H1 (cell line): ENCODE measurements around the gene TTC23. TPM values are rescaled to one million over a fixed set of nuclear protein-coding genes. Genes with fewer than 3 reads are reported as not detected.

Experiments
- CTCF ChIA-PET: fragments of 300-600 bp; sonication (Branson Sonifier 250); formaldehyde crosslinking; loops from one replicate; lab custom pipeline; 2021; ENCODE audit not compliant: partially characterized antibody; lab: Charles Lee
- POLR2A ChIA-PET: fragments of 300-600 bp; sonication (Branson Sonifier 250); formaldehyde crosslinking; loops from one replicate; lab custom pipeline; 2021; ENCODE audit warnings: inconsistent platforms; ENCODE audit not compliant: partially characterized antibody; lab: Charles Lee
- DNase-seq, 2 experiments: peaks; one replicate each; pipeline versions ENCODE4 v3.0.0 to v3.0.0-alpha.2; 2010 to 2022; ENCODE audit warnings: low spot score in 2 of 2, low read depth in 1 of 2, mixed read lengths in 1 of 2
- FAIRE-seq: peaks from 2 replicates; lab custom pipeline; 2011; peaks lifted over from hg19 to GRCh38; lab: Jason Lieb, UNC
- H2AFZ ChIP-seq: 2 replicates; pipeline ENCODE4 v1.8.1; 2012; ENCODE audit warnings: low read length, inconsistent platforms
- H2AK5ac ChIP-seq: 2 replicates; pipeline ENCODE4 v1.6.1; 2013; ENCODE audit warnings: low read depth, low read length
- H2BK120ac ChIP-seq: replicated peaks from 2 replicates; pipeline ENCODE3; 2013; ENCODE audit warnings: low read depth, low read length, inconsistent platforms
- H2BK12ac ChIP-seq: 2 replicates; pipeline ENCODE4 v1.6.1; 2013; ENCODE audit warnings: low read depth, low read length
- H2BK15ac ChIP-seq: 2 replicates; pipeline ENCODE4 v1.6.1; 2013; ENCODE audit warnings: low read length
- H2BK20ac ChIP-seq: 2 replicates; pipeline ENCODE4 v1.6.1; 2013; ENCODE audit warnings: low read length
- H2BK5ac ChIP-seq: 2 replicates; pipeline ENCODE4 v1.6.1; 2013; ENCODE audit warnings: low read depth, low read length
- H3K14ac ChIP-seq: 2 replicates; pipeline ENCODE4 v1.6.1; 2013; ENCODE audit warnings: inconsistent platforms; ENCODE audit not compliant: insufficient read length
- H3K18ac ChIP-seq: 2 replicates; pipeline ENCODE4 v1.6.1; 2013; ENCODE audit warnings: low read length; ENCODE audit errors: extremely low read depth
- H3K23ac ChIP-seq: 2 replicates; pipeline ENCODE4 v1.6.1; 2013; ENCODE audit warnings: inconsistent platforms; ENCODE audit not compliant: insufficient read length
- H3K23me2 ChIP-seq: 2 replicates; pipeline ENCODE4 v1.6.1; 2013; ENCODE audit warnings: low read depth, low read length
- H3K27ac ChIP-seq: 2 replicates; pipeline ENCODE4 v1.6.1; 2011; ENCODE audit warnings: low read depth, low read length, inconsistent platforms
- H3K27me3 ChIP-seq, 4 experiments: replicated peaks in 1 of 4; 1 replicate in 1 of 4; 2 replicates in 3 of 4; pipeline versions ENCODE4 v1.6.1 to v1.8.1; 2011 to 2013; ENCODE audit warnings: low read length in 3 of 4, mild to moderate bottlenecking in 3 of 4, inconsistent platforms in 2 of 4, mixed read lengths in 2 of 4, moderate library complexity in 1 of 4; ENCODE audit not compliant: control insufficient read depth in 3 of 4, insufficient read depth in 3 of 4; ENCODE audit errors: extremely low read depth in 1 of 4
- H3K36me3 ChIP-seq, 4 experiments: 2 replicates each; pipeline versions ENCODE4 v1.6.1 to v1.8.1; 2011 to 2013; ENCODE audit warnings: mild to moderate bottlenecking in 4 of 4, low read length in 3 of 4, moderate library complexity in 2 of 4, control low read depth in 1 of 4, inconsistent platforms in 1 of 4; ENCODE audit not compliant: insufficient read depth in 4 of 4, control insufficient read depth in 2 of 4
- H3K4ac ChIP-seq: replicated peaks from 2 replicates; pipeline ENCODE3; 2013; ENCODE audit warnings: low read length, low read depth, mixed read lengths, inconsistent platforms; ENCODE audit not compliant: insufficient read length
- H3K4me1 ChIP-seq, 4 experiments: replicated peaks in 1 of 4; 1 replicate in 1 of 4; 2 replicates in 3 of 4; pipeline versions ENCODE4 v1.6.1 to v1.8.1; 2011 to 2013; ENCODE audit warnings: low read length in 3 of 4, inconsistent platforms in 2 of 4, mixed read lengths in 1 of 4; ENCODE audit not compliant: insufficient read depth in 4 of 4, control insufficient read depth in 3 of 4
- H3K4me2 ChIP-seq, 2 experiments: 2 replicates each; pipeline versions ENCODE4 v1.6.1 to v1.8.1; 2011 to 2013; ENCODE audit warnings: low read depth in 2 of 2, low read length in 2 of 2, control low read depth in 1 of 2, inconsistent platforms in 1 of 2, mild to moderate bottlenecking in 1 of 2; ENCODE audit not compliant: insufficient read depth in 1 of 2
- H3K4me3 ChIP-seq, 4 experiments: fragments of 200-600, 300-600 bp in 1 of 4; sonication (generic), shearing (Covaris generic), sonication (Bioruptor Twin) in 1 of 4; 2 replicates each; pipeline versions ENCODE4 v1.5.1 to v1.8.1; 2011 to 2016; ENCODE audit warnings: low read length in 4 of 4, low read depth in 3 of 4, control low read depth in 2 of 4, inconsistent platforms in 2 of 4, mild to moderate bottlenecking in 2 of 4, mixed read lengths in 1 of 4, moderate library complexity in 1 of 4; ENCODE audit not compliant: insufficient read depth in 2 of 4; ENCODE audit errors: extremely low read depth in 1 of 4
- H3K56ac ChIP-seq: replicated peaks from 2 replicates; pipeline ENCODE3; 2013; ENCODE audit warnings: low read depth, mild to moderate bottlenecking, mixed read lengths, low read length, inconsistent platforms; ENCODE audit not compliant: insufficient read length
- H3K79me1 ChIP-seq: 2 replicates; pipeline ENCODE4 v1.6.1; 2013; ENCODE audit warnings: low read depth, low read length, control low read depth
- H3K79me2 ChIP-seq, 2 experiments: 2 replicates each; pipeline versions ENCODE4 v1.6.1 to v1.8.1; 2012 to 2013; ENCODE audit warnings: low read length in 2 of 2, mild to moderate bottlenecking in 2 of 2, inconsistent platforms in 1 of 2; ENCODE audit not compliant: insufficient read depth in 2 of 2, control insufficient read depth in 1 of 2
- H3K9ac ChIP-seq, 4 experiments: replicated peaks in 1 of 4; 1 replicate in 1 of 4; 2 replicates in 3 of 4; pipeline versions ENCODE4 v1.6.1 to v1.8.1; 2011 to 2013; ENCODE audit warnings: low read depth in 3 of 4, low read length in 3 of 4, control low read depth in 2 of 4, mild to moderate bottlenecking in 2 of 4, moderate library complexity in 2 of 4, inconsistent platforms in 1 of 4; ENCODE audit errors: extremely low read depth in 1 of 4
- H3K9me3 ChIP-seq, 2 experiments: 2 replicates each; pipeline versions ENCODE4 v1.6.1 to v1.8.1; 2012 to 2013; ENCODE audit warnings: mild to moderate bottlenecking in 2 of 2, moderate library complexity in 2 of 2, control low read depth in 1 of 2, inconsistent platforms in 1 of 2, low read depth in 1 of 2, low read length in 1 of 2, mixed read lengths in 1 of 2; ENCODE audit not compliant: insufficient read depth in 2 of 2
- H4K20me1 ChIP-seq, 2 experiments: replicated peaks in 1 of 2; 2 replicates each; pipeline versions ENCODE3 to v1.8.1; 2011 to 2013; ENCODE audit warnings: inconsistent platforms in 2 of 2, low read length in 2 of 2, mild to moderate bottlenecking in 1 of 2; ENCODE audit not compliant: insufficient read depth in 2 of 2, control insufficient read depth in 1 of 2
- H4K5ac ChIP-seq: 2 replicates; pipeline ENCODE4 v1.6.1; 2013; ENCODE audit warnings: low read length, low read depth, mixed read lengths, inconsistent platforms; ENCODE audit not compliant: insufficient read length
- H4K8ac ChIP-seq: 2 replicates; pipeline ENCODE4 v1.8.0; 2013; ENCODE audit warnings: mild to moderate bottlenecking, moderate library complexity, low read length, inconsistent platforms; ENCODE audit not compliant: insufficient read depth; ENCODE audit errors: extremely low read depth
- H4K91ac ChIP-seq: replicated peaks from 2 replicates; pipeline ENCODE3; 2013; ENCODE audit warnings: low read length, mixed read lengths, inconsistent platforms; ENCODE audit not compliant: insufficient read length
- CEBPB ChIP-seq: IDR thresholded peaks from 2 replicates; pipeline ENCODE4 v1.6.1; 2012; ENCODE audit warnings: low read depth, low read length
- CREB1 ChIP-seq: IDR thresholded peaks from 2 replicates; pipeline ENCODE4 v1.6.1; 2012; ENCODE audit warnings: inconsistent platforms
- EP300 ChIP-seq, 2 experiments: IDR thresholded peaks; 1 replicate in 1 of 2; 2 replicates in 1 of 2; pipeline ENCODE4 v1.6.1; 2011 to 2012; ENCODE audit warnings: low read depth in 2 of 2, low read length in 2 of 2, mild to moderate bottlenecking in 2 of 2, borderline replicate concordance in 1 of 2, inconsistent platforms in 1 of 2, moderate library complexity in 1 of 2
- GABPA ChIP-seq: IDR thresholded peaks from 2 replicates; pipeline ENCODE4 v1.6.1; 2011; ENCODE audit warnings: mild to moderate bottlenecking, low read length, moderate library complexity, borderline replicate concordance; ENCODE audit not compliant: insufficient read depth
- KDM4A ChIP-seq: IDR thresholded peaks from one replicate; pipeline ENCODE4 v1.7.1; 2012; ENCODE audit warnings: low read depth, mild to moderate bottlenecking, moderate library complexity, low read length, inconsistent platforms; ENCODE audit not compliant: severe bottlenecking
- SIN3A ChIP-seq, 2 experiments: IDR thresholded peaks in 1 of 2; conservative IDR thresholded peaks in 1 of 2; 2 replicates each; pipeline ENCODE4 v1.6.1; 2011 to 2012; ENCODE audit warnings: low read length in 2 of 2, improper control_type of control experiment in 1 of 2, low read depth in 1 of 2, mild to moderate bottlenecking in 1 of 2
- SP1 ChIP-seq: IDR thresholded peaks from 2 replicates; pipeline ENCODE4 v1.6.1; 2011; ENCODE audit warnings: low read depth, low read length
- SP2 ChIP-seq: IDR thresholded peaks from 2 replicates; pipeline ENCODE4 v1.6.1; 2012; ENCODE audit warnings: mild to moderate bottlenecking, low read length, inconsistent platforms
- SRF ChIP-seq: IDR thresholded peaks from 2 replicates; pipeline ENCODE4 v1.6.1; 2011; ENCODE audit warnings: mild to moderate bottlenecking, low read depth, low read length, moderate library complexity
- YY1 ChIP-seq: IDR thresholded peaks from 2 replicates; pipeline ENCODE4 v1.6.1; 2011; ENCODE audit warnings: low read depth, mild to moderate bottlenecking, low read length
- WGBS, 2 experiments: shearing (Covaris generic) in 1 of 2; methylation state at CpG; one replicate each; pipeline versions ENCODE4 v1.1.6 to v1.1.7; 2013 to 2015; ENCODE audit warnings: low lambda C conversion rate in 2 of 2, mixed read lengths in 2 of 2, inconsistent platforms in 1 of 2, low coverage in 1 of 2, missing lambda C conversion rate in 1 of 2; ENCODE audit not compliant: insufficient replicate concordance in 2 of 2, insufficient coverage in 1 of 2, insufficient read length in 1 of 2; ENCODE audit errors: extremely low coverage in 1 of 2, missing lambda C conversion rate in 1 of 2; 5-methylcytosine and 5-hydroxymethylcytosine counted together
- polyA plus RNA-seq, 7 experiments: library from polyadenylated mRNA; depleted of rRNA in 3 of 7; stranded (reverse) in 5 of 7; unstranded in 2 of 7; fragments of >200 nt in 5 of 7; fragments of 200-250 nt in 2 of 7; gene quantifications; 1 replicate in 5 of 7; 2 replicates in 1 of 7; 4 replicates in 1 of 7; pipeline versions ENCODE4 v1.2.1 to v1.2.3, GENCODE V29; 2011 to 2013; ENCODE audit warnings: missing spikeins in 2 of 7, mixed read lengths in 2 of 7
- total RNA-seq: library from RNA; stranded (reverse); fragmentation: NEBNext Ultra II Directional; extraction: Animal tissue kit (Norgen Biotek cat#: 25700); gene quantifications from 2 replicates; pipeline ENCODE4 v1.2.1, GENCODE V29; 2021
- TF ChIP-seq, protein P1 (sequence below): IDR thresholded peaks from 2 replicates; pipeline ENCODE4 v1.6.1; 2012; ENCODE audit warnings: low read length, inconsistent platforms

The TTC23 gene
- total and polyA plus RNA-seq, 2 of the 8 experiments (the other 6 are each of a cell fraction or from before 2014, with no cell fraction given): 4.8 to 23.0 TPM

GRCh38 chr15:99121691-99122410 lies 127.5 kb downstream of the TTC23 start:
- Histone ChIP-seq H4K91ac (no peak overlapping the region), H3K23ac (no peak overlapping the region), H2BK12ac (no peak overlapping the region), H3K36me3 (no peaks in the 10 kb centered on the region), H4K5ac (no peak overlapping the region), H3K9me3 (no peaks in the 10 kb centered on the region), H3K4ac (no peak overlapping the region), H3K4me2 (no peak overlapping the region), H4K20me1 (no peaks in the 10 kb centered on the region), H3K79me1 (no peaks in the 10 kb centered on the region), H3K56ac (no peak overlapping the region), H2BK20ac (no peak overlapping the region), H2BK120ac (no peak overlapping the region), H4K8ac (no peak overlapping the region), H3K14ac (no peak overlapping the region), H2AK5ac (no peak overlapping the region), H3K79me2 (no peaks in the 10 kb centered on the region), H2BK5ac (no peak overlapping the region), H3K4me1 (peaks cover 0 to 21% (median 5%) of the 10 kb centered on the region in 4 experiments; a peak in 5 of 7 replicates), H3K4me3 (no peak overlapping the region), H3K27ac (no peak overlapping the region), H3K9ac (no peak overlapping the region), H2BK15ac (no peak overlapping the region), H2AFZ (no peak overlapping the region), H3K23me2 (no peaks in the 10 kb centered on the region), H3K27me3 (no peaks in the 10 kb centered on the region), H3K18ac (no peak overlapping the region)
- ChIA-PET POLR2A (interaction anchor here (0.6 kb wide), 1 partner anchor 141 kb away, joined by 3 read pairs; no protein-coding TSS in a partner anchor), CTCF (interaction anchor here (0.6 to 2.8 kb wide), 3 partner anchors 14 to 86 kb away, joined by 3 to 11 read pairs (median 4); no protein-coding TSS in a partner anchor)
- FAIRE-seq: no peak
- 88% methylated on average over 8 of the region's 8 CpGs; no CpG with 5 or more reads in 1 of the 2 experiments for WGBS, 2 experiments
- no peak for DNase-seq
- no peak for TF ChIP-seq EP300 (IDR thresholded peaks at IDR 0.05; ENCODE audit: borderline replicate concordance in 1 of 2, low read depth in 2 of 2, low read length in 2 of 2)
- no peak for TF ChIP-seq CEBPB
- no peak for TF ChIP-seq KDM4A
- no peak for TF ChIP-seq CREB1
- TF ChIP-seq, protein P1, sequence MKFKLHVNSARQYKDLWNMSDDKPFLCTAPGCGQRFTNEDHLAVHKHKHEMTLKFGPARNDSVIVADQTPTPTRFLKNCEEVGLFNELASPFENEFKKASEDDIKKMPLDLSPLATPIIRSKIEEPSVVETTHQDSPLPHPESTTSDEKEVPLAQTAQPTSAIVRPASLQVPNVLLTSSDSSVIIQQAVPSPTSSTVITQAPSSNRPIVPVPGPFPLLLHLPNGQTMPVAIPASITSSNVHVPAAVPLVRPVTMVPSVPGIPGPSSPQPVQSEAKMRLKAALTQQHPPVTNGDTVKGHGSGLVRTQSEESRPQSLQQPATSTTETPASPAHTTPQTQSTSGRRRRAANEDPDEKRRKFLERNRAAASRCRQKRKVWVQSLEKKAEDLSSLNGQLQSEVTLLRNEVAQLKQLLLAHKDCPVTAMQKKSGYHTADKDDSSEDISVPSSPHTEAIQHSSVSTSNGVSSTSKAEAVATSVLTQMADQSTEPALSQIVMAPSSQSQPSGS: no peak
- TF ChIP-seq GABPA: no peak
- TF ChIP-seq SP1: no peak
- TF ChIP-seq SIN3A (conservative IDR thresholded peaks at IDR 0.05 in 1 of 2, IDR thresholded peaks at IDR 0.05 in 1 of 2; ENCODE audit: low read depth in 1 of 2, low read length in 2 of 2): no peak
- TF ChIP-seq SRF: no peak
- TF ChIP-seq YY1: no peak
- no peak for TF ChIP-seq SP2
